Stimulated activated CD8-positive, alpha-beta memory T cell treated with anti-CD3 and anti-CD28 coated beads, Interleukin-7, amount 100 ng/mL, for 48 hours (primary cell): ENCODE data around the gene RAB11FIP4.

Source experiments
- DNase-seq, 2 donors: peaks; one replicate each; pipeline ENCODE4 v3.0.0-alpha.2; 2020; ENCODE audit warnings: low read depth in 1 of 2; ENCODE audit errors: extremely low read depth in 1 of 2

Gene RAB11FIP4

GRCh38 chr17:31386542-31387075 lies 4.9 kb upstream of the RAB11FIP4 start:
- DNase-seq, result no peak

- DNase-seq, result no peak
Observed at GRCh38 chr17:31387438-31387837, 4.0 kb upstream of the RAB11FIP4 start.

- DNase-seq, result no peak
Observed at GRCh38 chr17:31388351-31388750, 3.1 kb upstream of the RAB11FIP4 start.

GRCh38 chr17:31388770-31389656 lies 2.5 kb upstream of the RAB11FIP4 start:
- DNase-seq, result no peak

GRCh38 chr17:31389657-31390381 lies 1.7 kb upstream of the RAB11FIP4 start:
- DNase-seq, result no peak

GRCh38 chr17:31390426-31390747 lies 1.1 kb upstream of the RAB11FIP4 start:
- DNase-seq, result no peak

GRCh38 chr17:31390748-31391495 lies 553 bp upstream of the RAB11FIP4 start:
- DNase-seq, result no peak

GRCh38 chr17:31392002-31392855 lies 754 bp downstream of the RAB11FIP4 start:
- DNase-seq, result no peak

- no peak for DNase-seq
Observed at GRCh38 chr17:31392856-31393748, 1.6 kb downstream of the RAB11FIP4 start.

GRCh38 chr17:31393749-31394146 lies 2.3 kb downstream of the RAB11FIP4 start:
- no peak for DNase-seq

GRCh38 chr17:31394544-31394943 lies 3.1 kb downstream of the RAB11FIP4 start:
- peak in 1 of 2 donors; percentile 21 for DNase-seq

- DNase-seq, result no peak
Observed at GRCh38 chr17:31397256-31397939, 5.9 kb downstream of the RAB11FIP4 start.

GRCh38 chr17:31398381-31399311 lies 7.2 kb downstream of the RAB11FIP4 start:
- no peak for DNase-seq

GRCh38 chr17:31400481-31400950 lies 9.0 kb downstream of the RAB11FIP4 start:
- no peak for DNase-seq

GRCh38 chr17:31401456-31402254 lies 10.2 kb downstream of the RAB11FIP4 start:
- DNase-seq, result no peak

GRCh38 chr17:31404028-31404949 lies 12.8 kb downstream of the RAB11FIP4 start:
- no peak for DNase-seq
